PC-9 (cell line): ENCODE measurements around the gene MAB21L3.

Experiments used
- CTCF ChIP-seq: fragments of 200-600 bp; sonication (generic); conservative IDR thresholded peaks from 2 replicates; pipeline ENCODE4 v1.6.1; 2017; ENCODE audit warnings: mixed run types, antibody characterized with exemption, mild to moderate bottlenecking, moderate library complexity
- EZH2 ChIP-seq: fragments of 200-600 bp; sonication (generic); IDR thresholded peaks from 2 replicates; pipeline ENCODE4 v1.8.0; 2017; ENCODE audit warnings: antibody characterized with exemption, low read depth

GRCh38 chr1:116110567-116111523, at the start of gene MAB21L3:
- no peak for TF ChIP-seq CTCF
- TF ChIP-seq EZH2, result no peak
